HepG2 (cell line): ENCODE measurements around the gene PYGB. TPM values are rescaled to one million over a fixed set of nuclear protein-coding genes. Genes with fewer than 3 reads are reported as not detected.
A peak's percentile ranks its signal among the peaks of the same experiment; 100 is the strongest.

Source experiments
- ATAC-seq: fragments of 200-7000 bp; cut with Tn5 transposase; 3 replicates; pipeline ENCODE4 v1.9.1; 2020; ENCODE audit warnings: mild to moderate bottlenecking, moderate library complexity
- BruUV-seq: library from RNA; stranded (reverse); fragments of 400-500 nt; replicated peaks from 2 replicates; lab custom pipeline; 2021; lab: Mats Ljungman, UMichigan
- CTCF ChIA-PET: fragments of 300-600 bp; formaldehyde crosslinking; extraction: SDS; loops from one replicate; lab custom pipeline; 2021; ENCODE audit warnings: low total read pairs, inconsistent platforms, low intra/inter-chr PET ratio; lab: Yijun Ruan, JAX
- POLR2A ChIA-PET: fragments of 350-600 bp; sonication (Branson Sonifier 250); formaldehyde crosslinking; loops from one replicate; lab custom pipeline; 2020; ENCODE audit warnings: antibody characterized with exemption, inconsistent platforms; lab: Yijun Ruan, JAX
- DNase-seq: peaks from one replicate; pipeline ENCODE4 v3.0.0-alpha.2; 2015; ENCODE audit warnings: low spot score
- FAIRE-seq: peaks from 3 replicates; lab custom pipeline; 2011; peaks lifted over from hg19 to GRCh38; lab: Jason Lieb, UNC
- H2AFZ ChIP-seq: one replicate; pipeline ENCODE4 v1.6.1; 2011; ENCODE audit warnings: low read length, inconsistent platforms
- H3K27ac ChIP-seq: fragments of 300-600 bp; 3 replicates; pipeline ENCODE4 v1.8.0; 2011; ENCODE audit warnings: mixed run types, mild to moderate bottlenecking, mixed read lengths, low read length, inconsistent platforms; ENCODE audit not compliant: insufficient read depth; ENCODE audit errors: extremely low read length
- H3K27me3 ChIP-seq, 2 experiments: fragments of 200-600 bp in 1 of 2; 2 replicates in 1 of 2; 3 replicates in 1 of 2; pipeline versions ENCODE4 v1.6.0 to v1.8.0; 2011; ENCODE audit warnings: low read length in 2 of 2, mild to moderate bottlenecking in 2 of 2, moderate library complexity in 2 of 2, inconsistent platforms in 1 of 2; ENCODE audit not compliant: insufficient read depth in 2 of 2, control insufficient read depth in 1 of 2
- H3K36me3 ChIP-seq, 2 experiments: fragments of 200-600 bp in 1 of 2; replicated peaks in 1 of 2; 2 replicates in 1 of 2; 3 replicates in 1 of 2; pipeline versions ENCODE4 v1.5.1 to v1.8.0; 2011; ENCODE audit warnings: low read length in 2 of 2, inconsistent platforms in 1 of 2; ENCODE audit not compliant: insufficient read depth in 2 of 2, control insufficient read depth in 1 of 2
- H3K4me1 ChIP-seq: 2 replicates; pipeline ENCODE4 v1.5.1; 2012; ENCODE audit warnings: low read length, inconsistent platforms; ENCODE audit not compliant: insufficient read depth
- H3K4me2 ChIP-seq: 2 replicates; pipeline ENCODE4 v1.6.0; 2011; ENCODE audit warnings: low read depth, low read length, inconsistent platforms
- H3K4me3 ChIP-seq, 3 experiments: fragments of 200-600 bp in 1 of 3; sonication (generic), shearing (Covaris generic) in 1 of 3; replicated peaks in 1 of 3; 2 replicates each; pipeline ENCODE4 v1.5.1; 2011 to 2016; ENCODE audit warnings: low read length in 3 of 3, inconsistent platforms in 2 of 3, low read depth in 2 of 3, mild to moderate bottlenecking in 2 of 3, control low read depth in 1 of 3, mixed read lengths in 1 of 3; ENCODE audit not compliant: insufficient read depth in 1 of 3
- H3K79me2 ChIP-seq: one replicate; pipeline ENCODE4 v1.6.1; 2011; ENCODE audit warnings: low read length, inconsistent platforms; ENCODE audit not compliant: insufficient read depth
- H3K9ac ChIP-seq: 2 replicates; pipeline ENCODE4 v1.6.0; 2011; ENCODE audit warnings: mild to moderate bottlenecking, low read depth, low read length, inconsistent platforms; ENCODE audit not compliant: insufficient read depth
- H3K9me3 ChIP-seq: 2 replicates; pipeline ENCODE4 v1.5.1; 2012; ENCODE audit warnings: mild to moderate bottlenecking, low read length
- H4K20me1 ChIP-seq: 2 replicates; pipeline ENCODE4 v1.6.0; 2011; ENCODE audit warnings: inconsistent platforms, mild to moderate bottlenecking, low read length, moderate library complexity; ENCODE audit not compliant: insufficient read depth
- AGO2 ChIP-seq: fragments of 200-400 bp; formaldehyde crosslinking; optimal IDR thresholded peaks from 2 replicates; pipeline ENCODE3; 2017; ENCODE audit warnings: mild to moderate bottlenecking, low read depth, low read length, moderate library complexity
- FOXK1 ChIP-seq: sonication (generic); formaldehyde crosslinking; IDR thresholded peaks from 2 replicates; pipeline ENCODE4 v1.4.0; 2020; ENCODE audit warnings: low read depth, missing genetic modification reagents, borderline replicate concordance
- FOXO1 ChIP-seq: sonication (generic); formaldehyde crosslinking; IDR thresholded peaks from 2 replicates; pipeline ENCODE4 v1.4.0; 2020; ENCODE audit warnings: missing genetic modification reagents
- HNRNPL ChIP-seq: fragments of 200-400 bp; formaldehyde crosslinking; IDR thresholded peaks from 2 replicates; pipeline ENCODE4 v1.6.1; 2017; ENCODE audit warnings: mild to moderate bottlenecking, low read depth, low read length
- HOMEZ ChIP-seq: IDR thresholded peaks from 2 replicates; pipeline ENCODE4 v1.6.1; 2016; ENCODE audit warnings: low read depth
- NONO ChIP-seq, 2 experiments: fragments of 450-650 bp in 1 of 2; sonication (generic) in 1 of 2; formaldehyde crosslinking in 1 of 2; IDR thresholded peaks in 1 of 2; conservative IDR thresholded peaks in 1 of 2; 2 replicates each; pipeline versions ENCODE4 v1.6.1 to v1.8.0; 2017 to 2022; ENCODE audit warnings: mild to moderate bottlenecking in 1 of 2, missing genetic modification reagents in 1 of 2, moderate library complexity in 1 of 2
- PATZ1 ChIP-seq: sonication (generic); formaldehyde crosslinking; IDR thresholded peaks from 2 replicates; pipeline ENCODE4 v1.4.0; 2020; ENCODE audit warnings: missing genetic modification reagents
- PRPF4 ChIP-seq: fragments of 200-400 bp; formaldehyde crosslinking; IDR thresholded peaks from 2 replicates; pipeline ENCODE4 v1.6.1; 2016; ENCODE audit warnings: low read length, low read depth; ENCODE audit not compliant: poor library complexity, severe bottlenecking
- RBM39 ChIP-seq: fragments of 200-400 bp; formaldehyde crosslinking; IDR thresholded peaks from one replicate; pipeline ENCODE4 v1.6.1; 2018; ENCODE audit warnings: antibody characterized with exemption, mild to moderate bottlenecking, low read depth, low read length; ENCODE audit not compliant: poor library complexity, severe bottlenecking
- SAFB2 ChIP-seq: sonication (generic); formaldehyde crosslinking; IDR thresholded peaks from 2 replicates; pipeline ENCODE4 v1.5.1; 2020; ENCODE audit warnings: missing genetic modification reagents, low read depth, mild to moderate bottlenecking, borderline replicate concordance
- TRIM22 ChIP-seq: fragments of 450-650 bp; IDR thresholded peaks from 2 replicates; pipeline ENCODE4 v1.6.1; 2017
- ZBTB25 ChIP-seq: IDR thresholded peaks from 2 replicates; pipeline ENCODE4 v1.6.1; 2018; ENCODE audit warnings: missing genetic modification reagents
- ZNF558 ChIP-seq: sonication (generic); formaldehyde crosslinking; IDR thresholded peaks from 2 replicates; pipeline ENCODE4 v1.9.0; 2022; ENCODE audit warnings: mild to moderate bottlenecking, missing genetic modification reagents, borderline replicate concordance
- ZNF597 ChIP-seq: sonication (generic); formaldehyde crosslinking; IDR thresholded peaks from 2 replicates; pipeline ENCODE4 v1.5.0; 2020; ENCODE audit warnings: missing genetic modification reagents
- ZNF672 ChIP-seq: sonication (generic); formaldehyde crosslinking; IDR thresholded peaks from 2 replicates; pipeline ENCODE4 v1.8.1; 2022; ENCODE audit warnings: missing genetic modification reagents
- WGBS: methylation state at CpG from one replicate; pipeline ENCODE4 v1.1.6; 2017; ENCODE audit warnings: low lambda C conversion rate; 5-methylcytosine and 5-hydroxymethylcytosine counted together
- in situ Hi-C: cut with HindIII; loops from 2 replicates; pipeline ENCODE4 v1.10.0; 2017; ENCODE audit warnings: low pct_unique_long_range_greater_than_20kb; ENCODE audit not compliant: extremely low pct_ligation_motif_present
- intact Hi-C: fragments of 100-400 bp; cut with micrococcal nuclease; formaldehyde crosslinking; loops from one replicate; pipeline ENCODE4 v1.10.0; 2022; ENCODE audit not compliant: unreplicated experiment
- polyA plus RNA-seq, 8 experiments: library from polyadenylated mRNA; depleted of rRNA in 3 of 8; stranded (reverse) in 7 of 8; unstranded in 1 of 8; fragments of >200 nt; fragmentation: Illumina TruSeq in 4 of 8; extraction: Trizol in 4 of 8; gene quantifications; 2 replicates each; pipeline versions ENCODE4 v1.2.1 to v1.2.3, GENCODE V29; 2011 to 2016; ENCODE audit warnings: low read depth in 4 of 8, missing spikeins in 1 of 8, mixed read lengths in 1 of 8; ENCODE audit not compliant: insufficient read depth in 1 of 8
- total RNA-seq, 5 experiments: library from RNA; depleted of rRNA; stranded (reverse); fragments of >200 nt; fragmentation: Illumina TruSeq; extraction: Trizol; gene quantifications; 2 replicates each; pipeline ENCODE4 v1.2.3, GENCODE V29; 2016; ENCODE audit warnings: low read depth in 1 of 5

Gene PYGB
- total and polyA plus RNA-seq, 2 of the 13 experiments (the other 11 are each of a cell fraction or from before 2014, with no cell fraction given), result 24.2 to 86.3 TPM

- Histone ChIP-seq H3K4me3 (no peak overlapping the region), H2AFZ (no peak overlapping the region), H3K27ac (no peak overlapping the region), H3K4me2 (no peak overlapping the region), H3K27me3 (no peaks in the 10 kb centered on the region), H3K9me3 (no peaks in the 10 kb centered on the region), H3K4me1 (peaks cover 28% of the 10 kb centered on the region), H4K20me1 (no peaks in the 10 kb centered on the region), H3K36me3 (peaks cover 25 to 48% of the 10 kb centered on the region in 2 experiments), H3K79me2 (no peaks in the 10 kb centered on the region), H3K9ac (no peak overlapping the region)
- no peak for ATAC-seq
- DNase-seq, result no peak
- in situ Hi-C loops, result no loop called here
- POLR2A ChIA-PET, result interaction anchor here (2.8 kb wide), 1 partner anchor 25 kb away, joined by 15 read pairs; the partner anchor contains the start of gene ENTPD6
- WGBS, result 97% methylated on average over 12 of the region's 15 CpGs
- CTCF ChIA-PET, result interaction anchor here (1.3 kb wide), 1 partner anchor 27 kb away, joined by 3 read pairs; the partner anchor contains the start of gene PYGB
- intact Hi-C loops, result no loop called here
- no peak for FAIRE-seq
- no TSS peak for BruUV-seq
- TF ChIP-seq FOXK1 (CRISPR knock-in tag), result no peak
- TF ChIP-seq HOMEZ (CRISPR knock-in tag), result no peak
- no peak for TF ChIP-seq RBM39
- TF ChIP-seq TRIM22, result no peak
- no peak for TF ChIP-seq SAFB2
- no peak for TF ChIP-seq ZNF672 (CRISPR knock-in tag)
- no peak for TF ChIP-seq PATZ1
- no peak for TF ChIP-seq PRPF4
- no peak for TF ChIP-seq ZNF558 (CRISPR knock-in tag)
- TF ChIP-seq HNRNPL, result 0 out of 2 replicates have a peak, but pooled peaks have one; percentile 19
- TF ChIP-seq NONO (IDR thresholded peaks at IDR 0.05), result no peak
- TF ChIP-seq NONO (CRISPR knock-in tag; conservative IDR thresholded peaks at IDR 0.05), result no peak
- peak; percentile 8 for TF ChIP-seq AGO2
- TF ChIP-seq ZBTB25 (CRISPR knock-in tag), result no peak
- no peak for TF ChIP-seq ZNF597 (CRISPR knock-in tag)
- TF ChIP-seq FOXO1 (CRISPR knock-in tag), result peak; percentile 33; the same call in 1 of the 2 replicates
Measured at GRCh38 chr20:25220810-25221591, 26.9 kb upstream of the PYGB start.
